Esophagus (tissue), 2 donors: ENCODE measurements around the gene ACP2. TPM values are rescaled to one million over a fixed set of nuclear protein-coding genes. Genes with fewer than 3 reads are reported as not detected.

Experiments used
- H3K27ac ChIP-seq, 2 donors: one replicate each; pipeline ENCODE4 v1.5.1; 2013; ENCODE audit warnings: low read depth in 2 of 2, mild to moderate bottlenecking in 2 of 2, inconsistent platforms in 1 of 2, low read length in 1 of 2, moderate library complexity in 1 of 2
- H3K27me3 ChIP-seq, 2 donors: one replicate each; pipeline ENCODE4 v1.6.1; 2013; ENCODE audit warnings: low read length in 2 of 2, control low read depth in 1 of 2, mild to moderate bottlenecking in 1 of 2; ENCODE audit not compliant: insufficient read depth in 2 of 2, control insufficient read depth in 1 of 2
- H3K36me3 ChIP-seq, 2 donors: one replicate each; pipeline ENCODE4 v1.6.1; 2013; ENCODE audit warnings: low read length in 1 of 2; ENCODE audit not compliant: control insufficient read depth in 2 of 2, insufficient read depth in 2 of 2
- H3K4me1 ChIP-seq, 2 donors: one replicate each; pipeline ENCODE4 v1.6.1; 2013; ENCODE audit warnings: low read length in 1 of 2; ENCODE audit not compliant: control insufficient read depth in 2 of 2, insufficient read depth in 2 of 2
- H3K4me3 ChIP-seq, 2 donors: one replicate each; pipeline ENCODE4 v1.5.1; 2013; ENCODE audit warnings: low read length in 2 of 2, mild to moderate bottlenecking in 2 of 2, low read depth in 1 of 2, moderate library complexity in 1 of 2
- H3K9me3 ChIP-seq, 2 donors: one replicate each; pipeline ENCODE4 v1.6.1; 2013; ENCODE audit warnings: mild to moderate bottlenecking in 2 of 2, low read depth in 1 of 2, low read length in 1 of 2, moderate library complexity in 1 of 2; ENCODE audit not compliant: control insufficient read depth in 2 of 2, insufficient read depth in 1 of 2
- WGBS, 2 donors: extraction: QIAGEN DNeasy Blood & Tissue Kit; methylation state at CpG; one replicate each; pipeline ENCODE4 v1.1.7; 2013; 5-methylcytosine and 5-hydroxymethylcytosine counted together
- polyA plus RNA-seq, 2 donors: library from polyadenylated mRNA; stranded (reverse); fragments of 200-250 nt; gene quantifications; one replicate each; pipeline ENCODE4 v1.2.3, GENCODE V29; 2013
- donor health status: healthy with polysubstance abuse.
- donor health status: Bipolar disorder and iron deficiency.

The ACP2 gene, protein sequence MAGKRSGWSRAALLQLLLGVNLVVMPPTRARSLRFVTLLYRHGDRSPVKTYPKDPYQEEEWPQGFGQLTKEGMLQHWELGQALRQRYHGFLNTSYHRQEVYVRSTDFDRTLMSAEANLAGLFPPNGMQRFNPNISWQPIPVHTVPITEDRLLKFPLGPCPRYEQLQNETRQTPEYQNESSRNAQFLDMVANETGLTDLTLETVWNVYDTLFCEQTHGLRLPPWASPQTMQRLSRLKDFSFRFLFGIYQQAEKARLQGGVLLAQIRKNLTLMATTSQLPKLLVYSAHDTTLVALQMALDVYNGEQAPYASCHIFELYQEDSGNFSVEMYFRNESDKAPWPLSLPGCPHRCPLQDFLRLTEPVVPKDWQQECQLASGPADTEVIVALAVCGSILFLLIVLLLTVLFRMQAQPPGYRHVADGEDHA
- polyA plus RNA-seq, result 10 to 100 TPM; 10.7 to 14.4 TPM

DNA sequence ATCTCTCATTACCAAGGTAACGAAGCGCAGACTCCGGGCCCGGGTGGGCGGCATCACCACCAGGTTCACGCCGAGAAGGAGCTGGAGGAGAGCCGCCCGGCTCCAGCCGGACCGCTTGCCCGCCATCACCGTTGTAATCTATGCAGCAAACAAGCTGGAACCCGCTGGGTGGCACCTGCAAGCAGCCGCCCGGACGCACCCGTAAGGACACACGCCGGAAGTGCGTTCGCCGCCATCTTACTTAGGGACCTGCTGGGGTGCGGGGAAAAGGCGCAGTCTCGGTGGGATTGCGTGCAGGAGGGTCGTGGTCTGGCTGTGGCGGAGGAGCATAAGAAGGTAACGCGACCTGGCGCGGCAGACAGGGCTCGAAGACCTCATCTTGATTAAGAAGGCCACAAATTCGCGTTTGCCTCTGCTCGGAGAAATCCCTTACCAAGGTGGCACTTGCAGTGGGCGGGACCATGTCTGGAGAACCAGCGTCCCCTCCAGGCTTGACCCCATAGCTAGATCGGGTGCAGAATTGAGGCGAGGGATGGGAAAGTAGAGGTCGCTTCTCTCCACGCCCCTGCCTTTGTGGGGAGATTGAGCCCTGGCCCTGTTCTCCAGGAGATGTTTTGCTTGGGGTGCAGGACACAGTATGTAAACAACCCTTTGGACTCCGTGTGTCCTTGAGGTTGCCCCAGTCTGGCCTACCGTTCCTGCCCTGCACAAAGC lies at the start of gene ACP2:
Gene ACP2 (minus strand): TSS at position 151 of the 714 bp plus-strand sequence. CDS start 25 bp downstream, at position 126.
- Histone ChIP-seq H3K27ac (peak within 1 kb of the TSS; percentile 76 to 87), H3K36me3 (peaks cover 0 to 11% of the 10 kb centered on the region in 2 donors), H3K4me1 (peaks cover 6 to 14% of the 10 kb centered on the region in 2 donors), H3K27me3 (no peaks in the 10 kb centered on the region), H3K4me3 (peak within 1 kb of the TSS; percentile 79 to 89), H3K9me3 (no peaks in the 10 kb centered on the region)
- WGBS, 2 donors, result 0% methylated on average over 45 of the region's 45 CpGs

DNA sequence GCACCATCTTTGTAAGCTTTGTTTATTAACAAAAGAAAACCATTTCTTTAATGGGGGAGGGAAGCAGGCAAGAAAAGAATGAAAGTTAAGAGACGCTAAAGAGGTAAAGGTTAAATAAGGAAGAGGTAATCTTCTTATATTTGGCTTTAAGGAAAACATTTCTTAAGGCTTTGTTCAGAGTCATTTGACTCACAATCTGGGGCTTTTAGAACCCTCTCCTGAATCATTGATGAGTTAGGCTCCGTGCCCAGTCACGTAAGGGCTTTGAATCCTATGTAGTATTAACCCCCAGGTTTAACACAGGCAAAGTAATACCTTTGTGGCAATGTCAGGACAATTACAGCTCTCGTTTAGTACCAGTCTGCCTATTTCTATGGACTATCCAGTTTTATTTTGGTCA lies 47.4 kb upstream of the ACP2 start:
- Histone ChIP-seq H3K4me1 (no peaks in the 10 kb centered on the region), H3K36me3 (peaks cover 4 to 19% of the 10 kb centered on the region in 2 donors), H3K4me3 (no peak overlapping the region), H3K9me3 (no peaks in the 10 kb centered on the region), H3K27me3 (no peaks in the 10 kb centered on the region), H3K27ac (no peak overlapping the region)
- WGBS, 2 donors, result 56 to 63% methylated on average over 4 of the region's 4 CpGs

DNA sequence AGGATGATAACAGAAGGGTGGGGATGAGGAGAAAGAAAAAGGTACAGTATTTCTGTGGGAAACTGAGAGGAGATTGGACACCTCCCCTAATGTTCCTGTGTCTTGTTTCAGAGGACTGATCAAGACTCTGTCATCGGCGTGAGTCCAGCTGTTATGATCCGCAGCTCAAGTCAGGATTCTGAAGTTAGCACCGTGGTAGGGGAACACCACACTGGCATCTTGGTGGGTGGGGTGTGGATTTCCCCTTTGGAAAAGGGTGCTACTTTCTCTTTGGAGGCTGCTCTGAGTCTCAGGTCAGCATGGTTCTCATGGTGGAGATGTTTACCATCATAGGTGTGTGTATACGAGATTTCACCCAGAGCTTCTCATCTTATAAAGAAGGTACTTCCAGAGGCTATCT lies 46.8 kb upstream of the ACP2 start:
- WGBS, 2 donors, result 74 to 82% methylated on average over 5 of the region's 5 CpGs
- H3K27ac ChIP-seq, result no peak overlapping the region
- peaks cover 4 to 23% of the 10 kb centered on the region in 2 donors for H3K36me3 ChIP-seq

DNA sequence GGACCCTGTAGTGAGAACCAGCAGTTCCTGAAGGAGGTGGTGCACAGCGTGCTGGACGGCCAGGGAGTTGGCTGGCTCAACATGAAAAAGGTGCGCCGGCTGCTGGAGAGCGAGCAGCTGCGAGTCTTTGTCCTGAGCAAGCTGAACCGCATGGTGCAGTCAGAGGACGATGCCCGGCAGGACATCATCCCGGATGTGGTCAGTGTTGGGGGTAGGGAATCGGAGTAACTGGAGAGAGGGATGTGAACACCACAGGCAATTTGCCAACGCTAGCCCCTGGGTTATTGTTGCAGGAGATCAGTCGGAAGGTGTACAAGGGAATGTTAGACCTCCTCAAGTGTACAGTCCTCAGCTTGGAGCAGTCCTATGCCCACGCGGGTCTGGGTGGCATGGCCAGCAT lies 41.2 kb upstream of the ACP2 start:
- no peaks in the 10 kb centered on the region for H3K27me3 ChIP-seq
- H3K9me3 ChIP-seq, result no peaks in the 10 kb centered on the region
- H3K36me3 ChIP-seq, result peaks cover 25 to 50% of the 10 kb centered on the region in 2 donors
- H3K4me3 ChIP-seq, result no peak overlapping the region
- WGBS, 2 donors, result 94 to 95% methylated on average over 15 of the region's 15 CpGs
- H3K4me1 ChIP-seq, result no peaks in the 10 kb centered on the region
- no peak overlapping the region for H3K27ac ChIP-seq

More for the DNA sequence above, 46.8 kb upstream of the ACP2 start:
- H3K4me3 ChIP-seq, result no peak overlapping the region
- H3K27me3 ChIP-seq, result no peaks in the 10 kb centered on the region
- H3K4me1 ChIP-seq, result no peaks in the 10 kb centered on the region
- no peaks in the 10 kb centered on the region for H3K9me3 ChIP-seq

DNA sequence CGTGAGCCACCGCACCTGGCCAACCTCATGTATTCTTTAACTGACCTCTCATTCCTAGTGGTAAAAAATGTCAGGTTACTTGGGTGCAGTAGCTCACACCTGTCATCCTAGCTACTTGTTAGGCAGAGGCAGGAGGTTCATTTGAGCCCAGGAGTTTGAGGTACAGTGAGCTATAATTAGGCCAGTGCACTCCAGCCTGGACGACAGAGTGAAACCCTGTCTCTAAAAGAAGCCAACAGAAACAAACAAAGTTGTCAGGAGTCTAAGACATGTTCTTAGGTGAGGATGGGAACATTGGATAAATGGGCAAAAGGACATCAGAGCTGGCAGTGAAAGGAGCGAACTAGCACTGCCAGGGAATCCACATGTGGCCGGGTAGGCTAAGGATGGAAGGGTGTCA lies 39.5 kb upstream of the ACP2 start:
- Histone ChIP-seq H3K36me3 (peaks cover 33 to 54% of the 10 kb centered on the region in 2 donors), H3K4me3 (no peak overlapping the region), H3K27me3 (no peaks in the 10 kb centered on the region), H3K9me3 (no peaks in the 10 kb centered on the region), H3K27ac (no peak overlapping the region), H3K4me1 (no peaks in the 10 kb centered on the region)
- WGBS, 2 donors, result 90 to 95% methylated on average over 5 of the region's 5 CpGs

DNA sequence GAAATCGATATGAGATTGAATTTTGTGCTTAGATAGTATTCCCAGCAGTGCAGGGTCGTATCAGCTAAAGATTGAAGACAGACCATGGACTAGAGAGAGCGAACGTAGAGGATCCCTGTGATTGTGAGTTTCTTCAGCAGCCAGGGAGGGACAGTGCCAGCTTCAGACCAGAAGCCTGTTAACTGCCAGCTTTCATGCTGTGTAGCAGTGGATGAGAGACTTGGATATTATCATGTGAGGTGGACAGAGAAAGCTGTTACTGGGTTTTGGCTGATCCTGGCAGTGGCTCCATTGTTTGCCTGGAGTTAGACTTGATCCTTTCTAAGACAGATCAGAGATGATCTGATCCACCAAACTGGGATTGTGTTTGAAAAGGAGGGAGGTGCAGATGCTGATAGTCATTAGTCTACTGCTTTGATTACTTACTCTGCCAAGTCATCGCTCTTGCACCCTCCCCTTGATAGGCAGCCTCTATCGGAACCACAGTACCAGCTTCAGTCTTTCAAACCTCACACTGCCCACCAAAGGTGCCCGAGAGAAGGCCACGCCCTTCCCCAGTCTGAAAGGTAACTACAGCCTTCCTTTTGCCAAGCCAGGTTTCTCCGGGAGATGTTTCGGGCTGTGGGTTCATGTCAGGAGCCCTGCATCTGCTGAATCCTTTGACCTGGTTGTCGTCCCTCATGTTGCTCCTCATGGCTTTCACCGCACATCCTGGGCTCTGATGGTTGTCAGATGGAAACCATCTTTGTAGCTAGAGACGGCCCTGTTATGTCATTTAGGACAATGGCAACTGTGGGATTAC lies 37.6 kb upstream of the ACP2 start:
- H3K9me3 ChIP-seq, result no peaks in the 10 kb centered on the region
- no peak overlapping the region for H3K27ac ChIP-seq
- H3K4me1 ChIP-seq, result no peaks in the 10 kb centered on the region
- 94 to 95% methylated on average over 13 of the region's 13 CpGs for WGBS, 2 donors
- no peak overlapping the region for H3K4me3 ChIP-seq
- H3K27me3 ChIP-seq, result no peaks in the 10 kb centered on the region
- peaks cover 40 to 57% of the 10 kb centered on the region in 2 donors for H3K36me3 ChIP-seq

DNA sequence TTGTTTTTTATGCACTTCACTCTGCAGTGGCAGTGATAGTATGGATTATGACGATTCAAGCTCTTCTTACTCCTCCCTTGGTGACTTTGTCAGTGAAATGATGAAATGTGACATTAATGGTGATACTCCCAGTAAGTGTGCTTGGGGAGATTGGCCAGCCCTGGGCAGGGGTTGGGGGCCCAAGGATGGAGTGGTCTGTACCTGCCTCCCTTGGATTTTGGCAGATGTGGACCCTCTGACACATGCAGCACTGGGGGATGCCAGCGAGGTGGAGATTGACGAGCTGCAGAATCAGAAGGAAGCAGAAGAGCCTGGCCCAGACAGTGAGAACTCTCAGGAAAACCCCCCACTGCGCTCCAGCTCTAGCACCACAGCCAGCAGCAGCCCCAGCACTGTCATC lies 35.5 kb upstream of the ACP2 start:
- H3K27me3 ChIP-seq, result no peaks in the 10 kb centered on the region
- no peak overlapping the region for H3K4me3 ChIP-seq
- peaks cover 37 to 51% of the 10 kb centered on the region in 2 donors for H3K36me3 ChIP-seq
- H3K27ac ChIP-seq, result no peak overlapping the region
- H3K9me3 ChIP-seq, result no peaks in the 10 kb centered on the region
- WGBS, 2 donors, result 93 to 99% methylated on average over 4 of the region's 4 CpGs
- no peaks in the 10 kb centered on the region for H3K4me1 ChIP-seq

DNA sequence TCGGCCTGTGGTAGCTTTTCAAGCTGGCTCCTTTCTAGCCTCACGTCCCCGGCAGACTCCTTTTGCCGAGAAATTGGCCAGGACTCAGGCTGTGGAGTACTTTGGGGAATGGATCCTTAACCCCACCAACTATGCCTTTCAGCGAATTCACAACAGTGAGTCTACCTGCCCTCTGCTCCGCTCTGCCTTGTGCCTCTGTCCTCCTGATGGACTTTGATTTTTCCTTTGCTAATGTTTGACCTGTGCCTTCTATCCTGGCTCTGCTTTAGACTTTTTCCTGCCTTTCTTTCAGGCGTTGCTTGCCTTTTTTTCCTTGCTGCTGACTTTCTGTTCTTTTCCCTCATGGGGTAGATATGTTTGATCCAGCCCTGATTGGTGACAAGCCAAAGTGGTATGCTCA lies 33.8 kb upstream of the ACP2 start:
- no peaks in the 10 kb centered on the region for H3K9me3 ChIP-seq
- WGBS, 2 donors, result 97% methylated on average over 7 of the region's 7 CpGs
- no peaks in the 10 kb centered on the region for H3K27me3 ChIP-seq
- H3K4me3 ChIP-seq, result no peak overlapping the region
- peaks cover 34 to 42% of the 10 kb centered on the region in 2 donors for H3K36me3 ChIP-seq
- no peaks in the 10 kb centered on the region for H3K4me1 ChIP-seq
- no peak overlapping the region for H3K27ac ChIP-seq

DNA sequence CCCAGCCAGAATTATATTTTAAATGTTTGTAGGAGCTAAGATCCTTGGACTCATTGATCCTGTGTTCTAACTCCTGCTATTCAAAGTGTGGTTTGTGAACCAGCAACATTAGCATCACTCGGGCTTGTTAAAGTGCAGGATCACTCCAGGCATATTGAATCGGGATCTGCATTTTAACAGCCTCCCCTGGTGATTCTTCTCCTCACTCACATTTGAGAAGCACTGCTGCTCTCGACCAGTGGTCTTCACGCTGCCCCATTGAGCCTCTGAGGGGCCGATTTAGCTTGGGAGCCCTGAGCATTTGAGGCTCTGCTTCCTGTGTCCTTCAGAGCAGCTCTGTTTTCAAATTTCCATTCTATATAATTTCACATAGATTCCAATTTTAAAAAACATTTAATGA lies 32.2 kb upstream of the ACP2 start:
- Histone ChIP-seq H3K36me3 (peaks cover 35 to 42% of the 10 kb centered on the region in 2 donors), H3K27ac (no peak overlapping the region), H3K4me3 (no peak overlapping the region), H3K9me3 (no peaks in the 10 kb centered on the region), H3K27me3 (no peaks in the 10 kb centered on the region), H3K4me1 (no peaks in the 10 kb centered on the region)
- 70 to 79% methylated on average over 5 of the region's 5 CpGs for WGBS, 2 donors
